ENCODE data around the gene OR2A7. TPM values are rescaled to one million over a fixed set of nuclear protein-coding genes. Genes with fewer than 3 reads are reported as not detected.
"Not testable (repeated sequence)": the region's sequence is repeated elsewhere in the genome, so short reads cannot be mapped to it uniquely, and the experiment has no call there.

The OR2A7 gene
- total RNA-seq, 1 donor from 2014 or later, result 2.6 TPM

DNA sequence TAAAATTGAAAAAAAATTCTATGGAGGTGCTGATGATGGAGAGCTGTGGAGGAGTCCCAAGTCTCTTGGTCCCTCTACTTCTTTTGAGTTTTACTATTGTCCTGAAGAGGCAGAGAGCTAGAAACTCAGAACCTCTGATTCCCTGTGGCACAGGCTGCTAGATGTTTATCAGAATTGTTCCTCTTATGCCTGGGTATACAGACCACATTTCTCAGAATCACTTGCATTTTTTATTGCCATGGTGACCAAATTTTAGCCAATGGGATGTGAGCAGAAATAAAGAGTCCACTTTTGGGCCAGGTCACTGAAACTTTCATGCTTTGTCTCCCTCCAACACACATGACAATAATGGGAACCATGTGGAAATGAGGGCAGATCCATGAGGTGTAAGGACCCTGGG lies 40.9 kb downstream of the OR2A7 start:
- not testable (repeated sequence) for H3K9me3 Mint-ChIP-seq (ENCODE audit: unreplicated experiment); H3K27ac Mint-ChIP-seq (ENCODE audit: unreplicated experiment); H3K4me1 Mint-ChIP-seq (ENCODE audit: unreplicated experiment); H3K4me3 Mint-ChIP-seq (ENCODE audit: unreplicated experiment); H3K36me3 Mint-ChIP-seq (ENCODE audit: low read depth, unreplicated experiment); H3K27me3 Mint-ChIP-seq (ENCODE audit: unreplicated experiment); DNase-seq (ENCODE audit: low spot score)

DNA sequence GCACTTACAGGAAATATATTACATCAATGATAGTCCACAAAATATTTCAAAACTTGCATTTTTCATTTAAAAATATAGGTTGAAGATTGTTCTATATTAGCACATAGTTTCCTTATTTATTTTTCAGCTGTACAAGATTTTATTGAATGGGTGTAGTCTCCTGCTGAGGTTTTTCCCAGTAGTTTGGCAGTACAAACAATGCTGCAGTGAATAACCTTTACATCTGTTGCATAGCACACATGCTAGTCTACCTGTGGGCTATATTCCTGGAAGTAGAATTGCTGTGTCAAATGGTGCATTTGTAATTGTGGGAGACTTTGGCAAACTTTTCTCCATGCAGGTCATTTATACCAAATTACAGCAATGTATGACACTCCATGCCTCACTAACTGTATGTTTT lies 44.1 kb downstream of the OR2A7 start:
- H3K36me3 Mint-ChIP-seq (ENCODE audit: low read depth, unreplicated experiment); H3K4me1 Mint-ChIP-seq (ENCODE audit: unreplicated experiment); H3K27me3 Mint-ChIP-seq (ENCODE audit: unreplicated experiment); H3K4me3 Mint-ChIP-seq (ENCODE audit: unreplicated experiment); H3K9me3 Mint-ChIP-seq (ENCODE audit: unreplicated experiment); DNase-seq (ENCODE audit: low spot score); H3K27ac Mint-ChIP-seq (ENCODE audit: unreplicated experiment): not testable (repeated sequence)

DNA sequence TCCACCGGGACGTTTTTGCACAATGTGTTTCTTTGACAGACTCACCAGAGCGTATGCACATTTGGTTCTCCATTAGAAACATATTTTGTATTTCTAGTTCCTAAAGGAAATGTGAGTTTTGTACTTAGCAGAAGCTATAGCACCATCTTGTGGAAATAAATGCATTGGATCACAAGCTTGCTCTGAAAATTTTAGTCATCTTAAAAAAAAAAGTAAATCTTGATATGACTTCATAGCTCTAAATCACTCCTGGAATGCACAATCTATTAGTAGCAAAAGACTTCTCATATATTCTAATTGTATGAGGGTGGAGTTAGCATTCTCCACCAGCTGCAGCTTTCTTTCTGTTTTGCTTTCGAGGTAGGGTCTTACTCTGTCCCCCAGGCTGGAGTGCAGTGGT lies 45.4 kb downstream of the OR2A7 start:
- H3K27ac Mint-ChIP-seq (ENCODE audit: unreplicated experiment); DNase-seq (ENCODE audit: low spot score); H3K27me3 Mint-ChIP-seq (ENCODE audit: unreplicated experiment); H3K4me1 Mint-ChIP-seq (ENCODE audit: unreplicated experiment); H3K9me3 Mint-ChIP-seq (ENCODE audit: unreplicated experiment); H3K4me3 Mint-ChIP-seq (ENCODE audit: unreplicated experiment); H3K36me3 Mint-ChIP-seq (ENCODE audit: low read depth, unreplicated experiment): not testable (repeated sequence)

DNA sequence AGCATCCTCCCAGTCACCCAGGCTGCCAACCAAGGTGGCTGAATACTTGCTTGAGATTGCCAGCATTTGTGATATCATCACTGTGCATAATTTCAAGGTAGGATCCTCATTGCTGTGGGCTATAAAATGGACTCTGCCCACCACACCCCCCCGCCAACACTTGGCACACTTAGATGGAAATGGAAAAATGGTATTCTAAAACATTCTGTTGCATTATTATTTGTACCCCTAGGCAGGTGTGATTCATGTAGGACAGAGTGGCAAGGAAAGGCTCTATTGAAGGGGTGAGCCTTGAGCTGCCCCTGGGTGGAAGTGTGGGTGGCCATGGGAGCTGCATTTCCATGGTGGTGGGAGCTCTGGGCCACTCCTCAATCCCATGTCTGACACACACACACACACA lies 46.0 kb downstream of the OR2A7 start:
- H3K27me3 Mint-ChIP-seq (ENCODE audit: unreplicated experiment); H3K4me3 Mint-ChIP-seq (ENCODE audit: unreplicated experiment); H3K36me3 Mint-ChIP-seq (ENCODE audit: low read depth, unreplicated experiment); DNase-seq (ENCODE audit: low spot score); H3K27ac Mint-ChIP-seq (ENCODE audit: unreplicated experiment); H3K9me3 Mint-ChIP-seq (ENCODE audit: unreplicated experiment); H3K4me1 Mint-ChIP-seq (ENCODE audit: unreplicated experiment): not testable (repeated sequence)

DNA sequence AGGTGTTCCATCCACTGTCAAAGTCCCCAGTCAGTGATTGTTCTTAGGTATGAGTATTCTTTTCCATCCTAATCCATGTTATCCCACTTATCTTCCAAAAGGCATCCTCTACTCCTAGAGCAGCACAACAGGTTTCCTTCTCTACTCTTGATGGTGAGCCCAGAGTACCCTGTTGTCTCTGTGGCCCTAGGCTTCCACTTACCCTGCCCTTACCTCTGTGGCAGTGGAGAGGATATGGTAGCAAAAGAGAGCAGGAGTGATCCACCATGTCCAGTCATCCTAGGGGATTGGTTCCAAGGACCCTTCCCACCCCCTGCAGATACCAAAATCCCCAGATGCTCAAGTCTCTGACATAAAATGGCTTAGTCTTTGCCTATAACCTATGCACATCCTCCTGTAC lies 47.4 kb downstream of the OR2A7 start:
- not testable (repeated sequence) for H3K9me3 Mint-ChIP-seq (ENCODE audit: unreplicated experiment); H3K4me3 Mint-ChIP-seq (ENCODE audit: unreplicated experiment); H3K4me1 Mint-ChIP-seq (ENCODE audit: unreplicated experiment); H3K36me3 Mint-ChIP-seq (ENCODE audit: low read depth, unreplicated experiment); DNase-seq (ENCODE audit: low spot score); H3K27me3 Mint-ChIP-seq (ENCODE audit: unreplicated experiment); H3K27ac Mint-ChIP-seq (ENCODE audit: unreplicated experiment)

Other genes with a start within 250 kb of the OR2A7 start
- gene OR2A5, start 215.8 kb downstream of the OR2A7 start, total RNA-seq (ENCODE audit: unreplicated experiment), result not detected
- gene OR2A25, start 195.0 kb downstream of the OR2A7 start, total RNA-seq (ENCODE audit: unreplicated experiment), result not detected
- gene OR2A12, start 178.5 kb downstream of the OR2A7 start, total RNA-seq (ENCODE audit: unreplicated experiment), result not detected
- not detected for gene OR2A2, start 155.2 kb downstream of the OR2A7 start, total RNA-seq (ENCODE audit: unreplicated experiment)
- not detected for gene OR2A14, start 141.6 kb downstream of the OR2A7 start, total RNA-seq (ENCODE audit: unreplicated experiment)
- gene CTAGE4, start 81.3 kb downstream of the OR2A7 start, total RNA-seq (ENCODE audit: unreplicated experiment), result 3.3 TPM
- 6.1 TPM for gene ARHGEF35, start 69.0 kb downstream of the OR2A7 start, total RNA-seq (ENCODE audit: unreplicated experiment)
- gene OR2A42, start 25.2 kb downstream of the OR2A7 start, total RNA-seq (ENCODE audit: unreplicated experiment), result 0.08 TPM
- gene CTAGE8, start 4.5 kb upstream of the OR2A7 start, total RNA-seq (ENCODE audit: unreplicated experiment), result 0.80 TPM
- gene OR2A1, start 47.6 kb upstream of the OR2A7 start, total RNA-seq (ENCODE audit: unreplicated experiment), result not detected
- 11.9 TPM for gene ARHGEF5, start 90.6 kb upstream of the OR2A7 start, total RNA-seq (ENCODE audit: unreplicated experiment)
- gene NOBOX, start 138.9 kb upstream of the OR2A7 start, total RNA-seq (ENCODE audit: unreplicated experiment), result not detected

Data from endothelial cell (in vitro differentiated cells).